PC-3 (cell line): ENCODE data around the gene GPR33. TPM values are rescaled to one million over a fixed set of nuclear protein-coding genes. Genes with fewer than 3 reads are reported as not detected.

Source experiments
- ATAC-seq: fragments of 200-7000 bp; cut with Tn5 transposase; 2 replicates; pipeline ENCODE4 v1.9.1; 2020; ENCODE audit warnings: mild to moderate bottlenecking, moderate library complexity
- BruUV-seq: library from RNA; stranded (reverse); fragments of 400-500 nt; replicated peaks from 2 replicates; lab custom pipeline; 2021; lab: Mats Ljungman, UMichigan
- CTCF ChIA-PET: fragments of 300-600 bp; sonication (Branson Sonifier 250); formaldehyde crosslinking; loops from one replicate; lab custom pipeline; 2022; ENCODE audit warnings: antibody characterized with exemption; lab: Charles Lee
- POLR2A ChIA-PET: fragments of 300-600 bp; sonication (Branson Sonifier 250); formaldehyde crosslinking; loops from one replicate; lab custom pipeline; 2022; ENCODE audit warnings: antibody characterized with exemption; ENCODE audit not compliant: unreplicated experiment; lab: Charles Lee
- DNase-seq: peaks from one replicate; pipeline ENCODE4 v3.0.0-alpha.2; 2015
- H2AFZ ChIP-seq: fragments of 300-600 bp; sonication (generic); 2 replicates; pipeline ENCODE4 v1.6.0; 2016; ENCODE audit warnings: antibody characterized with exemption, low read length
- H3F3A ChIP-seq: fragments of 300-600 bp; sonication (generic); one replicate; pipeline ENCODE4 v1.6.0; 2017; ENCODE audit warnings: antibody characterized with exemption, low read length, control low read depth, mild to moderate bottlenecking; ENCODE audit not compliant: unreplicated experiment
- H3K27ac ChIP-seq: fragments of 300-600 bp; sonication (generic); 2 replicates; pipeline ENCODE4 v1.5.1; 2016; ENCODE audit warnings: mild to moderate bottlenecking, low read length
- H3K27me3 ChIP-seq: fragments of 300-600 bp; sonication (generic); 2 replicates; pipeline ENCODE4 v1.6.1; 2016; ENCODE audit warnings: low read length, mixed read lengths
- H3K36me3 ChIP-seq: fragments of 300-600 bp; sonication (generic); 2 replicates; pipeline ENCODE4 v1.6.1; 2016; ENCODE audit warnings: low read depth, mixed run types, low read length, mixed read lengths
- H3K4me1 ChIP-seq: fragments of 300-600 bp; sonication (generic); 2 replicates; pipeline ENCODE4 v1.5.1; 2016; ENCODE audit warnings: low read length; ENCODE audit not compliant: insufficient read depth
- H3K4me2 ChIP-seq: fragments of 300-600 bp; sonication (generic); 2 replicates; pipeline ENCODE4 v1.6.0; 2016; ENCODE audit warnings: low read length
- H3K4me3 ChIP-seq: fragments of 300-600 bp; sonication (generic); 2 replicates; pipeline ENCODE4 v1.5.1; 2016; ENCODE audit warnings: mild to moderate bottlenecking, low read length, mixed read lengths
- H3K79me2 ChIP-seq: fragments of 300-600 bp; sonication (generic); 2 replicates; pipeline ENCODE4 v1.6.1; 2017; ENCODE audit warnings: low read length, mixed read lengths
- H3K9ac ChIP-seq: fragments of 300-600 bp; sonication (generic); 2 replicates; pipeline ENCODE4 v1.6.0; 2016; ENCODE audit warnings: mild to moderate bottlenecking, low read length
- H3K9me2 ChIP-seq: fragments of 300-600 bp; sonication (generic); replicated peaks from 2 replicates; pipeline ENCODE4 v1.6.1; 2016; ENCODE audit warnings: mixed run types, low read length, mixed read lengths
- H3K9me3 ChIP-seq: fragments of 300-600 bp; sonication (generic); 2 replicates; pipeline ENCODE4 v1.6.1; 2016; ENCODE audit warnings: low read length, mixed read lengths
- H4K20me1 ChIP-seq: fragments of 300-600 bp; sonication (generic); 2 replicates; pipeline ENCODE4 v1.6.1; 2016; ENCODE audit warnings: low read length, mixed read lengths
- CTCF ChIP-seq: fragments of 300-600 bp; sonication (generic); conservative IDR thresholded peaks from 2 replicates; pipeline ENCODE4 v1.5.1; 2017; ENCODE audit warnings: antibody characterized with exemption, low read depth, mild to moderate bottlenecking, low read length
- EZH2 ChIP-seq: fragments of 300-600 bp; sonication (generic); IDR thresholded peaks from one replicate; pipeline ENCODE4 v1.6.1; 2017; ENCODE audit warnings: antibody characterized with exemption, mild to moderate bottlenecking, low read length; ENCODE audit not compliant: unreplicated experiment
- EZH2phosphoT487 ChIP-seq: fragments of 300-600 bp; sonication (generic); IDR thresholded peaks from 2 replicates; pipeline ENCODE4 v1.6.1; 2018; ENCODE audit warnings: mild to moderate bottlenecking, antibody characterized with exemption, low read length, borderline replicate concordance
- intact Hi-C: fragments of 100-400 bp; cut with micrococcal nuclease; formaldehyde crosslinking; loops from 2 replicates; pipeline ENCODE4 v1.9.0; 2023
- total RNA-seq: library from RNA; depleted of rRNA; stranded (reverse); fragments of >200 nt; gene quantifications from 2 replicates; pipeline ENCODE4 v1.2.3, GENCODE V29; 2014

The GPR33 gene
- total RNA-seq, 1 experiment from 2014 or later: not detected

GRCh38 chr14:31486764-31487163 is 1.1 kb downstream of the GPR33 start:
- intact Hi-C loops: no loop called here
- Histone ChIP-seq H3K27ac (no peak overlapping the region), H3F3A (no peaks in the 10 kb centered on the region), H3K79me2 (no peaks in the 10 kb centered on the region), H3K27me3 (no peaks in the 10 kb centered on the region), H3K9ac (no peak overlapping the region), H3K36me3 (no peaks in the 10 kb centered on the region), H4K20me1 (no peaks in the 10 kb centered on the region), H2AFZ (no peak overlapping the region), H3K4me2 (no peak overlapping the region), H3K4me3 (no peak overlapping the region), H3K9me2 (no peaks in the 10 kb centered on the region), H3K9me3 (no peaks in the 10 kb centered on the region), H3K4me1 (no peaks in the 10 kb centered on the region)
- ATAC-seq (no peak), DNase-seq (no peak)
- ChIA-PET CTCF (no interaction called here), POLR2A (no interaction called here)
- TF ChIP-seq CTCF: no peak
- no TSS peak for BruUV-seq

GRCh38 chr14:31484754-31485153 is 3.1 kb downstream of the GPR33 start:
- intact Hi-C loops: no loop called here
- DNase-seq (no peak), ATAC-seq (no peak)
- Histone ChIP-seq H3K9me3 (no peaks in the 10 kb centered on the region), H2AFZ (no peak overlapping the region), H3K27me3 (no peaks in the 10 kb centered on the region), H3K4me3 (no peak overlapping the region), H3F3A (no peaks in the 10 kb centered on the region), H3K27ac (no peak overlapping the region), H3K4me2 (no peak overlapping the region), H3K79me2 (no peaks in the 10 kb centered on the region), H4K20me1 (no peaks in the 10 kb centered on the region), H3K36me3 (no peaks in the 10 kb centered on the region), H3K9ac (no peak overlapping the region), H3K9me2 (no peaks in the 10 kb centered on the region), H3K4me1 (no peaks in the 10 kb centered on the region)
- ChIA-PET POLR2A (no interaction called here), CTCF (no interaction called here)
- TF ChIP-seq EZH2 (no peak), CTCF (no peak), EZH2phosphoT487 (no peak)
- no TSS peak for BruUV-seq

GRCh38 chr14:31480156-31480555 is 7.7 kb downstream of the GPR33 start:
- no TSS peak for BruUV-seq
- no peak for TF ChIP-seq EZH2
- no peak for TF ChIP-seq EZH2phosphoT487
- TF ChIP-seq CTCF: no peak
- POLR2A ChIA-PET: no interaction called here
- no peaks in the 10 kb centered on the region for H4K20me1 ChIP-seq
- H3K27ac ChIP-seq: no peak overlapping the region
- no peak for ATAC-seq
- H3K79me2 ChIP-seq: no peaks in the 10 kb centered on the region
- H3K36me3 ChIP-seq: no peaks in the 10 kb centered on the region
- no peak overlapping the region for H3K9ac ChIP-seq
- no peak overlapping the region for H3K4me3 ChIP-seq
- no peaks in the 10 kb centered on the region for H3K4me1 ChIP-seq
- intact Hi-C loops: no loop called here
- H2AFZ ChIP-seq: no peak overlapping the region
- no peaks in the 10 kb centered on the region for H3K9me2 ChIP-seq
- H3K4me2 ChIP-seq: no peak overlapping the region
- CTCF ChIA-PET: no interaction called here
- H3F3A ChIP-seq: no peaks in the 10 kb centered on the region
- 0 out of 2 replicates have a peak, but pooled peaks cover 4% of the 10 kb centered on the region for H3K27me3 ChIP-seq
- no peak for DNase-seq
- no peaks in the 10 kb centered on the region for H3K9me3 ChIP-seq
